Transverse colon (tissue), 4 donors: ENCODE data around the gene SCN3A. TPM values are rescaled to one million over a fixed set of nuclear protein-coding genes. Genes with fewer than 3 reads are reported as not detected.

Experiments
- DNase-seq: peaks from one replicate; pipeline ENCODE4 v3.0.0-alpha.2; 2019
- H3K27ac ChIP-seq, 4 donors: fragments of 200-600 bp; sonication (generic); 2 replicates each; pipeline ENCODE4 v1.5.1; 2016 to 2018; ENCODE audit warnings: inconsistent platforms in 4 of 4
- H3K27me3 ChIP-seq: fragments of 200-600 bp; sonication (generic); 2 replicates; pipeline ENCODE4 v1.5.1; 2017; ENCODE audit warnings: inconsistent platforms
- H3K36me3 ChIP-seq, 4 donors: fragments of 200-600 bp; sonication (generic); 2 replicates each; pipeline ENCODE4 v1.5.1; 2017 to 2019; ENCODE audit warnings: inconsistent platforms in 4 of 4
- H3K4me1 ChIP-seq, 4 donors: fragments of 200-600 bp; sonication (generic); 2 replicates each; pipeline ENCODE4 v1.5.1; 2017 to 2020; ENCODE audit warnings: inconsistent platforms in 4 of 4
- H3K4me3 ChIP-seq, 4 donors: fragments of 200-600 bp; sonication (generic); 1 replicate in 1 of 4; 2 replicates in 3 of 4; pipeline versions ENCODE4 v1.5.1 to v1.6.1; 2017 to 2019; ENCODE audit warnings: inconsistent platforms in 4 of 4
- H3K9me3 ChIP-seq, 2 donors: fragments of 200-600 bp; sonication (generic); 2 replicates each; pipeline ENCODE4 v1.5.1; 2017 to 2019; ENCODE audit warnings: inconsistent platforms in 2 of 2
- EP300 ChIP-seq: sonication (generic); formaldehyde crosslinking; IDR thresholded peaks from one replicate; pipeline ENCODE4 v1.6.1; 2017; ENCODE audit warnings: antibody characterized with exemption, low read depth
- POLR2A ChIP-seq: fragments of 450-650 bp; IDR thresholded peaks from one replicate; pipeline ENCODE4 v1.6.1; 2016; ENCODE audit warnings: antibody characterized with exemption, mild to moderate bottlenecking, moderate library complexity
- POLR2AphosphoS5 ChIP-seq, 3 donors: sonication (generic); formaldehyde crosslinking; IDR thresholded peaks; one replicate each; pipeline ENCODE4 v1.6.1; 2016; ENCODE audit warnings: antibody characterized with exemption in 3 of 3
- WGBS, 2 donors: methylation state at CpG; one replicate each; pipeline ENCODE4 v1.1.5; 2018; ENCODE audit warnings: low coverage in 1 of 2; 5-methylcytosine and 5-hydroxymethylcytosine counted together
- in situ Hi-C, 4 donors: fragments of 200-750 bp; cut with MboI; loops; one replicate each; pipeline versions ENCODE4 v1.15.0 to v1.15.1; 2017; ENCODE audit warnings: low sequenced_read_pairs in 3 of 4, low pct_ligation_motif_present in 1 of 4, low pct_unique_long_range_greater_than_20kb in 1 of 4
- intact Hi-C: fragments of 100-400 bp; cut with DNase I; formaldehyde crosslinking; loops from one replicate; pipeline ENCODE4 v1.15.1; 2023; ENCODE audit warnings: low total_unique reads
- total RNA-seq, 4 donors: library from RNA; depleted of rRNA; stranded (reverse); fragments of >200 nt; gene quantifications; one replicate each; pipeline ENCODE4 v1.1.0, GENCODE V29; 2016
- TF ChIP-seq, protein P1 (sequence below), 5 experiments: fragments of 200-600 bp in 3 of 5; fragments of 450-650 bp in 2 of 5; sonication (generic) in 3 of 5; IDR thresholded peaks; 1 replicate in 2 of 5; 2 replicates in 3 of 5; pipeline ENCODE4 v1.5.1; 2016 to 2017; ENCODE audit warnings: antibody characterized with exemption in 5 of 5, inconsistent platforms in 3 of 5, mild to moderate bottlenecking in 2 of 5, moderate library complexity in 1 of 5

SCN3A gene
- total RNA-seq, 4 donors from 2014 or later = 0.60 to 2.5 (median 1.4) TPM

DNA sequence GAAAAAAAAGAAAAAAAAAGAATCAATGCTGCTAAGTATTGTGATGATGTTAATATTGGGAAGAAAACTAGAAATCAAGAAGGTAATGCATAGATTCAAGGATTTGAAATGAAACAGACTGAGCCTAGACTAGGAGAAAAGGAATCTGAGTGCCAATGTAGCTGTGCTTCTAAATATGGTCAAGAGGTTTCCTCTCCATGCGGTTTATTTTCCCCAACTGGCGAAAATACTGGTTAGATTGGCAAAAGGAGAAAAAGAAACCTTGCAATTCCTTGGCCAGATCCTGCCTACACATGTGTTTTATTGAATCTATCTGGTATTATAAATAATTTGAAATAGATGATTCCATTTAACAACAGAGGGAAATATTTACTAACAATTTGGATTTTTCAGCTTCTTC is 5.7 kb downstream of the SCN3A start:
- H3K4me1 ChIP-seq = no peaks in the 10 kb centered on the region
- no peak overlapping the region for H3K4me3 ChIP-seq
- H3K36me3 ChIP-seq = no peaks in the 10 kb centered on the region
- intact Hi-C loops (no loop called here), in situ Hi-C loops (loop anchor here in 1 of 4 donors (25.0 kb wide), 1 partner anchor 461 kb away; no protein-coding TSS in a partner anchor)
- TF ChIP-seq POLR2AphosphoS5 (IDR thresholded peaks at IDR 0.05) (no peak), EP300 (no peak), POLR2A (no peak)
- TF ChIP-seq, protein P1, sequence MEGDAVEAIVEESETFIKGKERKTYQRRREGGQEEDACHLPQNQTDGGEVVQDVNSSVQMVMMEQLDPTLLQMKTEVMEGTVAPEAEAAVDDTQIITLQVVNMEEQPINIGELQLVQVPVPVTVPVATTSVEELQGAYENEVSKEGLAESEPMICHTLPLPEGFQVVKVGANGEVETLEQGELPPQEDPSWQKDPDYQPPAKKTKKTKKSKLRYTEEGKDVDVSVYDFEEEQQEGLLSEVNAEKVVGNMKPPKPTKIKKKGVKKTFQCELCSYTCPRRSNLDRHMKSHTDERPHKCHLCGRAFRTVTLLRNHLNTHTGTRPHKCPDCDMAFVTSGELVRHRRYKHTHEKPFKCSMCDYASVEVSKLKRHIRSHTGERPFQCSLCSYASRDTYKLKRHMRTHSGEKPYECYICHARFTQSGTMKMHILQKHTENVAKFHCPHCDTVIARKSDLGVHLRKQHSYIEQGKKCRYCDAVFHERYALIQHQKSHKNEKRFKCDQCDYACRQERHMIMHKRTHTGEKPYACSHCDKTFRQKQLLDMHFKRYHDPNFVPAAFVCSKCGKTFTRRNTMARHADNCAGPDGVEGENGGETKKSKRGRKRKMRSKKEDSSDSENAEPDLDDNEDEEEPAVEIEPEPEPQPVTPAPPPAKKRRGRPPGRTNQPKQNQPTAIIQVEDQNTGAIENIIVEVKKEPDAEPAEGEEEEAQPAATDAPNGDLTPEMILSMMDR (IDR thresholded peaks at IDR 0.05) = no peak
- H3K9me3 ChIP-seq = no peaks in the 10 kb centered on the region
- H3K27ac ChIP-seq = peak overlapping the region in 1 of 4 donors; percentile 17
- no peak for DNase-seq
- WGBS, 2 donors = 60 to 74% methylated on average over 2 of the region's 2 CpGs
- no peaks in the 10 kb centered on the region for H3K27me3 ChIP-seq

- TF ChIP-seq EP300 (no peak), POLR2AphosphoS5 (IDR thresholded peaks at IDR 0.05) (no peak), POLR2A (no peak)
- no peak overlapping the region for H3K4me3 ChIP-seq
- no peaks in the 10 kb centered on the region for H3K9me3 ChIP-seq
- no peaks in the 10 kb centered on the region for H3K27me3 ChIP-seq
- in situ Hi-C loops (loop anchor here in 1 of 4 donors (25.0 kb wide), 1 partner anchor 460 kb away; no protein-coding TSS in a partner anchor), intact Hi-C loops (no loop called here)
- H3K36me3 ChIP-seq = no peaks in the 10 kb centered on the region
- H3K4me1 ChIP-seq = no peaks in the 10 kb centered on the region
- no peak overlapping the region for H3K27ac ChIP-seq
- WGBS, 2 donors = 80 to 86% methylated on average over 1 of the region's 1 CpG
- no peak for DNase-seq
These were observed 6.5 kb downstream of the SCN3A start for GRCh38 chr2:165197346-165197745.

- no peak overlapping the region for H3K4me3 ChIP-seq
- DNase-seq = no peak
- in situ Hi-C loops (loop anchor here in 1 of 4 donors (25.0 kb wide), 1 partner anchor 459 kb away; no protein-coding TSS in a partner anchor), intact Hi-C loops (no loop called here)
- H3K27me3 ChIP-seq = no peaks in the 10 kb centered on the region
- H3K27ac ChIP-seq = no peak overlapping the region
- no peaks in the 10 kb centered on the region for H3K4me1 ChIP-seq
- H3K36me3 ChIP-seq = no peaks in the 10 kb centered on the region
- TF ChIP-seq POLR2AphosphoS5 (IDR thresholded peaks at IDR 0.05) (no peak), POLR2A (no peak), EP300 (no peak)
- TF ChIP-seq, protein P1 (IDR thresholded peaks at IDR 0.05) = no peak
- WGBS, 2 donors = 67 to 69% methylated on average over 4 of the region's 4 CpGs
- no peaks in the 10 kb centered on the region for H3K9me3 ChIP-seq
These were observed 7.4 kb downstream of the SCN3A start for GRCh38 chr2:165196411-165196810.

DNA sequence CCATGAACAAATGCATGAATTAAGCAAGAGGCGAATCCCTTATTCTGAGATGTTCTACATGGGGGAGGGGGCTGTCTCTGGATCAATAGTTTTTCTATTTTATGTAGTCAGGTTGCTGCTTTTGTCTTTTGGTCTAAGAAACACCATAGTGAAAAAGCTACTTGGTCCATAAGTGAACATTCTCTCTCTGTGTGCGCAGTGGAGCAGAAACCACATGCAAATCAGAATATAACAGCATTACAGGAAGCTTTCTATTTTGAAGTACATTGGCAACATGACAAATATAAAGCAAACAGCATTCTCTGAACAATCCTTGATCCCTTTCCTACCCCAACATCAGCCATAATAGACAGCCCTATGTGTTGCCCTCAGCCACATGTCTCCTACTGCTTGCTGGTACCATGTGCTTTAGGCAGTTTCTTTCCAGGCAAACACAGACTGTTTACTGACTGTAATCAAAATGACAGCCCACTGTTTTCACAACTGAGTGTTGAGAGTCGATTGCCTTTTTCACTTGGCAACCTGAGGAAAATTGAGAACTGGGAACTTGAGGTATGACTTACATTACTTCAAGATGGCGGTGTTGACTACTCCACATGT is 10.6 kb downstream of the SCN3A start:
- no peaks in the 10 kb centered on the region for H3K4me1 ChIP-seq
- 68 to 71% methylated on average over 4 of the region's 4 CpGs for WGBS, 2 donors
- H3K27ac ChIP-seq = no peak overlapping the region
- TF ChIP-seq EP300 = no peak
- TF ChIP-seq, protein P1 (IDR thresholded peaks at IDR 0.05) = no peak
- no peak for TF ChIP-seq POLR2AphosphoS5 (IDR thresholded peaks at IDR 0.05)
- no peak for TF ChIP-seq POLR2A
- in situ Hi-C loops (loop anchor here in 1 of 4 donors (25.0 kb wide), 1 partner anchor 456 kb away; no protein-coding TSS in a partner anchor), intact Hi-C loops (no loop called here)
- no peak for DNase-seq
- H3K36me3 ChIP-seq = no peaks in the 10 kb centered on the region
- no peaks in the 10 kb centered on the region for H3K9me3 ChIP-seq
- no peak overlapping the region for H3K4me3 ChIP-seq
- no peaks in the 10 kb centered on the region for H3K27me3 ChIP-seq
